OCI-LY3 (cell line): ENCODE measurements around the gene CAPN15.

ENCODE experiments used
- H2AFZ ChIP-seq: fragments of 200-600, 300-600 bp; shearing (Covaris generic); 2 replicates; pipeline ENCODE4 v1.6.0; 2014; ENCODE audit warnings: antibody characterized with exemption, low read depth, low read length
- H3K27ac ChIP-seq: fragments of 200-600, 300-600 bp; sonication (generic); 2 replicates; pipeline ENCODE4 v1.5.1; 2014; ENCODE audit warnings: mild to moderate bottlenecking, low read length, moderate library complexity, mixed read lengths
- H3K27me3 ChIP-seq: fragments of 200-600, 300-600 bp; sonication (generic); 2 replicates; pipeline ENCODE4 v1.6.1; 2014; ENCODE audit warnings: low read depth, low read length, mixed read lengths
- H3K36me3 ChIP-seq: fragments of 200-600, 300-600 bp; sonication (generic); replicated peaks from 2 replicates; pipeline ENCODE3; 2014; ENCODE audit warnings: low read depth, low read length, mixed read lengths
- H3K4me1 ChIP-seq: fragments of 300-600, 200-600 bp; sonication (generic); 2 replicates; pipeline ENCODE4 v1.6.1; 2014; ENCODE audit warnings: low read length, mixed read lengths
- H3K4me2 ChIP-seq: fragments of 200-600, 300-600 bp; sonication (generic); 2 replicates; pipeline ENCODE4 v1.6.1; 2014; ENCODE audit warnings: low read length, mixed read lengths
- H3K4me3 ChIP-seq: fragments of 300-600, 200-600 bp; sonication (generic); 2 replicates; pipeline ENCODE4 v1.5.1; 2014; ENCODE audit warnings: antibody characterized with exemption, mild to moderate bottlenecking, low read length, moderate library complexity
- H3K79me2 ChIP-seq: fragments of 300-600, 200-600 bp; shearing (Covaris generic); 2 replicates; pipeline ENCODE4 v1.6.1; 2014; ENCODE audit warnings: mild to moderate bottlenecking, low read length, mixed read lengths
- H3K9ac ChIP-seq: fragments of 300-600, 200-600 bp; shearing (Covaris generic); 2 replicates; pipeline ENCODE4 v1.6.0; 2014; ENCODE audit warnings: mild to moderate bottlenecking, low read length, moderate library complexity
- H3K9me3 ChIP-seq: fragments of 200-600, 300-600 bp; shearing (Covaris generic); 2 replicates; pipeline ENCODE4 v1.6.1; 2014; ENCODE audit warnings: low read length, mixed read lengths; ENCODE audit not compliant: insufficient read depth
- H4K20me1 ChIP-seq: fragments of 200-600, 300-600 bp; sonication (generic); 2 replicates; pipeline ENCODE4 v1.6.1; 2016; ENCODE audit warnings: low read length, mixed read lengths; ENCODE audit not compliant: insufficient read depth
- CTCF ChIP-seq: fragments of 200-600, 300-600 bp; sonication (generic); IDR thresholded peaks from 2 replicates; pipeline ENCODE4 v1.5.1; 2014; ENCODE audit warnings: antibody characterized with exemption, low read length, low read depth
- EZH2phosphoT487 ChIP-seq: fragments of 200-600 bp; shearing (Covaris generic); IDR thresholded peaks from 2 replicates; pipeline ENCODE4 v1.6.1; 2018; ENCODE audit warnings: antibody characterized with exemption, mixed run types, low read depth

Gene CAPN15

DNA sequence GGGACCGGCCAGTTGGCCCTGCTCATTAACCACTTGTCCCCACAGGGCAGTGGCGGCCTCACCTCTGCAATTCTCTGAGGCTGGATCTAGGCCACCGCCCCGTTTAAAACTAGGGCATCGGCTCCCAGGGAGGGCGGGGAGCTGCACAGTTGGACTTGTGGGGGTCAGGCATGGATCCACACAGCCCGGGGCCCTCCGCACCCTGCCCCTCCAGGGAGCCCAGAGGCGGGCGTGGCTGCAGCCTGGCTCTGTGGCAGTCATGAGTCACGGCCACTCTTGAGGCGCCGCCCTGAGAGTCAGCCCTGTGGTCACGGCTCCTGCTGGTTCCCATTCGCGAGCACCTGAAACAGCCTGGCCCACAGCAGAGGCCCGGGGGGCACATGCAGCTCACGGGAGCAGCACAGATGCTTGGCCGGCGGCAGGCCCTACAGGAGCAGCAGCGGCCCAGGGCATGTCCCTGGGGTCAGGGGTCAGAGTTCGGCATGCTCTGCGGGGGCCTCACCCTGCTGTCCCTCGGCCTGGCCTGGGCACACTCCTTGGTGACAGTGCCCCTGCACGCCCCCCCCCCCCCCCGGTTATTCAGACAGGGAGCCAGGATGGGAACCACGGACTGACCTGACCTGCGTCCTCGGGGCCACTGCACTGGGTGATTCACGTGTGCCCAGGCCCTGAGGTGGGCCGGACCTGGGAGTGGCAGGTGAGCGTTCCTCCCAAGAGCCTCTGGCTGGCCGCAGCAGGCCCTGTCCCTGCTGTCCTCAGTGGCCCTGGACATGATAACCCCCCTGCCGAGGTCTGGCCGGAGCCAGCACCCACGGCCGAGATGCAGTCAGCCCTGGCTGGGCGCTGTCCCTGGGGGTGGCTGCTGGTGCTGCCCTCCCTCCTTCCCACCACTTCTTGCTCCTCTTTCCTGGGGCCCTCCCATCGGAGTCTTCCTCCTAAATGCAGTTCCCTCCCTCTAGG lies 8.2 kb downstream of the CAPN15 start:
- H4K20me1 ChIP-seq = peaks cover 32% of the 10 kb centered on the region
- H2AFZ ChIP-seq = no peak overlapping the region
- H3K9me3 ChIP-seq = no peaks in the 10 kb centered on the region
- no peaks in the 10 kb centered on the region for H3K27me3 ChIP-seq
- H3K9ac ChIP-seq = no peak overlapping the region
- no peaks in the 10 kb centered on the region for H3K4me1 ChIP-seq
- peaks cover 3% of the 10 kb centered on the region for H3K36me3 ChIP-seq
- TF ChIP-seq CTCF = no peak
- TF ChIP-seq EZH2phosphoT487 = no peak
- H3K27ac ChIP-seq = no peak overlapping the region
- H3K4me3 ChIP-seq = no peak overlapping the region
- peaks cover 100% of the 10 kb centered on the region for H3K79me2 ChIP-seq
- no peak overlapping the region for H3K4me2 ChIP-seq

DNA sequence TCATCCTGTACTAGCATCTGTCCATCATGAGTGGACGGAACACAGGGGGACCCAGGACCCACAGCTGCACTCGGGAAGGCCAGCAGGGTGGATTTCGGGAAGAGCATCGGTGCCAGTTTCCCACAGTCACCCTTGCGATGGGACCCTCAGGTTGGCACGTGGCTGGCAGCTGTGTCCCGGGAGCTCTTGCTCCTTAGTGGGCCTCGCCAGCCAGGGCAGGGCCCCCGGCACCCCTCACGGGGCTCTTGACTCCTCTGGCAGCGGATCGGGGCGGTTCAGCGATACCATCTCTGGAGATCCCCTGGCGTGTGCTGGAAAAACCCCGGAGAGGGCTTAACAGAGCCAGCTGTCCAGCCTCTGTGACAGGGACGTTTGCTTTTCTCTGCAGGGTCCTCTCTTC lies 9.2 kb downstream of the CAPN15 start:
- no peak overlapping the region for H3K4me3 ChIP-seq
- TF ChIP-seq CTCF (no peak), EZH2phosphoT487 (no peak)
- H3K36me3 ChIP-seq = peaks cover 7% of the 10 kb centered on the region
- H3K9me3 ChIP-seq = no peaks in the 10 kb centered on the region
- peaks cover 100% of the 10 kb centered on the region for H3K79me2 ChIP-seq
- no peaks in the 10 kb centered on the region for H3K27me3 ChIP-seq
- H3K27ac ChIP-seq = no peak overlapping the region
- H2AFZ ChIP-seq = no peak overlapping the region
- H3K4me2 ChIP-seq = no peak overlapping the region
- H4K20me1 ChIP-seq = peaks cover 30% of the 10 kb centered on the region
- no peak overlapping the region for H3K9ac ChIP-seq
- H3K4me1 ChIP-seq = no peaks in the 10 kb centered on the region

- no peaks in the 10 kb centered on the region for H3K9me3 ChIP-seq
- peaks cover 7% of the 10 kb centered on the region for H3K36me3 ChIP-seq
- H3K4me3 ChIP-seq = no peak overlapping the region
- no peaks in the 10 kb centered on the region for H3K4me1 ChIP-seq
- peaks cover 100% of the 10 kb centered on the region for H3K79me2 ChIP-seq
- peaks cover 30% of the 10 kb centered on the region for H4K20me1 ChIP-seq
- H2AFZ ChIP-seq = no peak overlapping the region
- H3K27me3 ChIP-seq = no peaks in the 10 kb centered on the region
- H3K4me2 ChIP-seq = no peak overlapping the region
- H3K27ac ChIP-seq = no peak overlapping the region
- no peak overlapping the region for H3K9ac ChIP-seq
- TF ChIP-seq EZH2phosphoT487 (no peak), CTCF (no peak)
These were observed 10.2 kb downstream of the CAPN15 start for GRCh38 chr16:537415-538335.
